Measurements from ENCODE around the gene KCNH3.
A peak's percentile ranks its signal among the peaks of the same experiment; 100 is the strongest.
"Not testable (repeated sequence)": the region's sequence is repeated elsewhere in the genome, so short reads cannot be mapped to it uniquely, and the experiment has no call there.

The KCNH3 gene, protein sequence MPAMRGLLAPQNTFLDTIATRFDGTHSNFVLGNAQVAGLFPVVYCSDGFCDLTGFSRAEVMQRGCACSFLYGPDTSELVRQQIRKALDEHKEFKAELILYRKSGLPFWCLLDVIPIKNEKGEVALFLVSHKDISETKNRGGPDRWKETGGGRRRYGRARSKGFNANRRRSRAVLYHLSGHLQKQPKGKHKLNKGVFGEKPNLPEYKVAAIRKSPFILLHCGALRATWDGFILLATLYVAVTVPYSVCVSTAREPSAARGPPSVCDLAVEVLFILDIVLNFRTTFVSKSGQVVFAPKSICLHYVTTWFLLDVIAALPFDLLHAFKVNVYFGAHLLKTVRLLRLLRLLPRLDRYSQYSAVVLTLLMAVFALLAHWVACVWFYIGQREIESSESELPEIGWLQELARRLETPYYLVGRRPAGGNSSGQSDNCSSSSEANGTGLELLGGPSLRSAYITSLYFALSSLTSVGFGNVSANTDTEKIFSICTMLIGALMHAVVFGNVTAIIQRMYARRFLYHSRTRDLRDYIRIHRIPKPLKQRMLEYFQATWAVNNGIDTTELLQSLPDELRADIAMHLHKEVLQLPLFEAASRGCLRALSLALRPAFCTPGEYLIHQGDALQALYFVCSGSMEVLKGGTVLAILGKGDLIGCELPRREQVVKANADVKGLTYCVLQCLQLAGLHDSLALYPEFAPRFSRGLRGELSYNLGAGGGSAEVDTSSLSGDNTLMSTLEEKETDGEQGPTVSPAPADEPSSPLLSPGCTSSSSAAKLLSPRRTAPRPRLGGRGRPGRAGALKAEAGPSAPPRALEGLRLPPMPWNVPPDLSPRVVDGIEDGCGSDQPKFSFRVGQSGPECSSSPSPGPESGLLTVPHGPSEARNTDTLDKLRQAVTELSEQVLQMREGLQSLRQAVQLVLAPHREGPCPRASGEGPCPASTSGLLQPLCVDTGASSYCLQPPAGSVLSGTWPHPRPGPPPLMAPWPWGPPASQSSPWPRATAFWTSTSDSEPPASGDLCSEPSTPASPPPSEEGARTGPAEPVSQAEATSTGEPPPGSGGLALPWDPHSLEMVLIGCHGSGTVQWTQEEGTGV

DNA sequence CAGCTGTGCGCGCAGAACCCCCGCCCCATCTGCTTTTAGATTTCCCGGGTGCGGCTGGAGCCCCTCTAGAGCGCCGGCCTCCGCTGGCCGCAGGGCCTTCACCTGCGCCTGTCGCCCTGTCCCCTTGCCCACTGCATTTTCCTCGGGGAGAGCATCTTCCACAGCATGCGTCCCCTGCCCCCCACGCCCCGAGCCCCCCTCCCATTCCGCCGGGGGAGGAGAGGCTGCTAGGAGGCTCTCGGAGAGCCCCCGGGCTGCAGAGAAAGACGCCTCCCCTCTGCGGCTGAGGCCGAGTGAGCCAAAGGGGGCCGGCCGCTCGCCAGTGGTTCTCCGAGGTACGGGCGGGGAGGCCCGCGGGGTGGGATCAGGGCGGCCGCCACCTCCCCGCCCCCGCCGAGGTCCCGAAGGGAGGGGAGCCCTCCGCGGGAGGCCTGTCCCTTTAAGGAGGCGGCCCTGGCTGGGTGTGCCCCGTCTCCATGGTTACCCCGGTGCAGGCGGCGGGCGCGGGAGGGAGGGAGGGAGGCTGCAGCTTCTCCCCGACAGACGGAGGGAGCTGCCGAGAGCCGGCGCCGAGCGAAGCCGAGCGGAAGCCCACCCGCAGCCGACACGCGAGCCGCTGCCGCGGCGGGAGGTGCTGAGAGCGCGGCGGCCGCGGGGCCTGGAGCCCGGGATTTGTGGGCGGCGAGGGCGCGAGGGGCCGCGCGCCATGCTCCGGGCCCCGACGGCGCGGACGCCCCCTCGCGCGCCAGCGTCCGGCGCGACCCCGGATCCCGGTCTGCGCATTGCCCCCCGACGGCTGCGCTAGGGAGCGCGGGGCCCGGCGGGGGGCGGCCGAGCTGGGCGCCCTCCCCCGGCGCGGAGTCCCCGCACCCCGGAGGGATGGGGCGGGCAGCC lies at the start of gene KCNH3:
TSS of gene KCNH3 (plus strand) at position 521 of the 894 bp plus-strand sequence. CDS start 387 bp downstream, outside the sequence.
- DNase-seq, result peak; percentile 71

DNA sequence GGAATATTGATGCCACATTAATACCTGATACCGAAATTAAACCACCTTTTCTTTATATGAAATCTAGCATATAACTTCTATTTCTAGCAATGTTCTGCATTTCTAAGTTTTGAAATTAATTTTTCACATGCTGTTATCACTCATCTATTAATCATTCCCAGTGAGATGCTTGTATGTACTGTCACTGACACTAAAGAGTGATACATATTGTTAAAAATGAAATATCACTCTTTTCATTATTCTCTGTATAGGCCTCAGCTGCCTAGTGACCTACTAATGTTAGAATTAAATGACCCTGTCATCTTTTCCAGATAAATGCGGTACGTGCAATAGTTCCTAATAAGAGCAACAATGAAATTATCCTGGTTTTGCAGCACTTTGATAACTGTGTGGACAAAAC lies 49.7 kb upstream of the KCNH3 start:
- DNase-seq, result no peak

DNA sequence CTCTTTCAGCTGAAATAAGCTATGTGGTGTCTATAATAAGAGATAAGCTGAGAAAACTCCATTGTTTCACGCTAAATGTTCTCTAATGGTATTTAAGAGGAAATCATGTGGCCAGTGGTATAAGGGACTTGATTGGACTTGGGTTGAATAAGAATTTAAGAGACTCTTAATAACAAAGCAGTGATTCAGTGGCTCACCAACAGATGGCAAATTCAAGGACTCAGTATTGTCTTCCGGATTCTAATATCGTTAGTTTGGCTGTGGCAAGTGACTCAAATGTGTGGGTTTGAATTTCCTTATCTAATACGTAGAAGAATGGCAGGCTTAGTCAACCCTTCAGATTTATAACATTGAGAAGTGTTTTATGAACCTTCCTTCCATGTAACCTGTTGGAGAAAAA lies 49.1 kb upstream of the KCNH3 start:
- no peak for DNase-seq

DNA sequence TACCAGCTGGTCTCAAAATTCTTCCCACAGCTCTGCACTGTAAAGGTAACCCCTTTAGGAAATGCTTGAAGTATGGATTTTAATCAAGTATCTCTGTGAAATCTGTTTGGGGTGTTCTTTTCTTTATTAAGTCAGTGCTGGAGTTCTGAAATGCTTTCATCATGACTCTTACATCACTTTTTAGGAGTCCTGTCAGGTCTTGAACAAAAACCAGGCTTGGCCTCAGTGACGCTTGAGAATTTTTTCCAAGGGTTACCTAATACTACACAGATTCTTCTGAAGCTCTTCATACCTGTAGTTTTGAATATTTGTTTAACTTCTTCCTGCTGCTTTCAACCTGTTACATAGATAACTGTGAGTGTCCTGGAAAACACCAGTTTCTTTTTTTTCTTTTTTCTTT lies 47.0 kb upstream of the KCNH3 start:
- DNase-seq, result no peak

DNA sequence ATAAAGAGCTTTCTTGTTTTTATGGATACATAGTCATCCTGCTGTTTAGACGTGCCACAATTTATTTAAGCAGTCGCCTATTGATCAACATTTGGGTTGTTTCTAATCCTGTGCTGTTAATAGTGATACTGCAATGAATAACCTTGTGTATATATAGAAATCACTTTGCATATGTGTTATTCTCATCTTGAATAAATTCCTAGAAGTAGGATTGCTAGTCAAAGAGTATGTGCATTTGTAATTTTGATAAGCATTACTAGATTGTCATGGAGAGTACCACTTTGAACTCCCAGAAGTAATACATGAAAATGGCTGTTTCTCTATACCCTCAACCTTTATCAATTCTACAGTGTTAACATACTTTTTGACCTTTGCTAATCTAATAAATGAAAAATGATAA lies 44.9 kb upstream of the KCNH3 start:
- no peak for DNase-seq

DNA sequence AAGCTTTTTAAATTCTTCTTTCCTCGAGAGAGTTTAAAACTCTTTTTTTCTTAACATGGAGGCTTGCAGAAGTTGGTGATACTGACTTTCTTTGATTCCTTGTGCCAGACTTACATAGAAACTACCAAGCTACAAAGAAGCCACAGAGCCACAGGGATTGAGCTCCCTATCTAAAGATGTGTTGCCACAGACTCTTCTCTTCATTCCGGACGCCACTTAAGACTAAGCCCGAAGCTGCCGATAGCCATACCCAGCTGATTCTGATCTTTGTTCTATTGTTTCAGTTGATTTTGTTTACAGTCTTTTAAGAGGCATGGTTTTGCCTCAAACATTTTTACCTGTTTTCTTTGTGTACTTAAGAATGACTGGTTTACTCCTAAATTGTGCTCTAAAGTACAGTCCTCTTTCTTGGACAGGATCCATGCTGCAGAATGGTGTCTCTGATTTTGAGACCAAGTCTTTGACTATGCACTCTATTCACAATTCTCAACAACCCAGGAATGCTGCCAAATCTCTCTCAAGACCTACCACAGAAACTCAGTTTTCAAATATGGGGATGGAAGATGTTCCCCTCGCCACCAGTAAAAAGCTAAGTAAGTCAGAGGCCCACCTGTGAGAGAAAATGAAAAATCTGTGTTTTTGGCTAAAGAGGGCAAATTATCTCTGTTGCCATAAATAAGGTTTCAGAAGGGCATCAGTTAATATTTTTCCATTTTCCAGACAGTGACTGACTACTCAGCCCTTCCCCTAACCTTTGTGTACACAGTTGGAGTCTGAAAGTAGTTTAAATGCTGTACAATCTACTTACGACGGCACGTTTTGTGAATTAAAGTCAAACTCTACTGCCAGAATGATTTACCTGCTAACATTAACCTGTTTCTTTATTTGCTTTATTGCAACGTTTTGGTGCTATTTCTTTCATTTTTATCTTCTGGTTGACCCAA lies 42.1 kb upstream of the KCNH3 start:
- DNase-seq, result no peak

DNA sequence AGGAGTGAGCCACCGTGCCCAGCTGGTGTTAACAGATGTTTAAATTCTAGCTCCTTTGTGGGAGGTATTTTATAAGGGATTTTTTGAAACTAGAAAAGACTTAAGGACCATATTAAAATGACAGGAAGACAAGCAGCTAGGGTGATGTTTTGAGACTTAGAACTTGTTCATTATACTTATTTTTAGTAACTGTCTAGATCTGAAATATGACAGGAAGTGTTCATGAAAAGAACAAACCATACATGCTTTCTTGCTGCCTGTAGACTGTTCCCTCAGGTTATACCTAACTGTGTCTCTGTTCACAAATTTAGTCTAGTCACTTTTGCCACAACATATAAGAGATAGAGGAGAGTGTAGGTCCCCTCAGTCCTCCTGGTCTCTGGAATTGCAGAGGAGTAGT lies 36.9 kb upstream of the KCNH3 start:
- DNase-seq, result no peak

DNA sequence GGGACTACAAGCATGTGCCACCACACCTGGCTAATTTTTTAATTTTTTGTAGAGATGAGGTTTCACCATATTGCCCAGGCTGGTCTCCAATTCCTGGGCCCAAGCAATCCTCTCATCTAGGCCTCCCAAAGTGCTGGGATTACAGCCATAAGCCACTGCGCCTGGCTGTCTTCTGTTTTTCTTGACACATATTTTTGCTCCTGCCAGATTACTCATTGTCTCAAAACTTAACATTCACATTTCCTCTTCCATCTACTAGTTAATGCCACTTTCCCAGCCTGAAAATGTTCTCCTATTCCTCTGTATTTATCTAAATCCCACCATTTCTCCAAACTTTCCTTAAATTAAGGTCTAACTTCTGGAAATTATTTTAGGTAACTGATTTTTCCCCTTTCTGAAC lies 36.2 kb upstream of the KCNH3 start:
- no peak for DNase-seq

DNA sequence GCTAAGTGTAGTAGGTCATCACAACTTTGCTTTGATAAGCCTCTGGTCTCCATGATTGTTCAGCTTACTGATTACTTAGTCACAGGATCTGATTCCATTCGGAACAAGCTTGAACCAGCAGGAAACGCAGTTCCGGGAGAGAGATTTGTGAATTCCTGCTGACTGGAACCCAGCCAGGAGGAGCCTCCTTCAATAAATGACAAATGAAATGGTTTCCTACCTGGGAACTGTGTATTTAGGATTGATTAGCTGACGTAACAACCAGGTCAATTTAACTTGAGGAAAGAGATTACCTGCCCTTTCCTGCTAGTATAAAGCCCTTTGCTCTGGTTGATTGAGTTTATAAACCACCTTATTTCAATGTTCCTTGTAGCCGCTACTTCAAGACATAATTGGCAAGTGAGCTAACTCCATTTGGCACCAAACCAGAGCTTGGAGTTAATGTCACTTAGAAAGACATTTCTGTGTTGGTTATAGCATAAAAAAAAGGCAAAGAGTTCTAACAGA lies 35.1 kb upstream of the KCNH3 start:
- DNase-seq, result no peak

DNA sequence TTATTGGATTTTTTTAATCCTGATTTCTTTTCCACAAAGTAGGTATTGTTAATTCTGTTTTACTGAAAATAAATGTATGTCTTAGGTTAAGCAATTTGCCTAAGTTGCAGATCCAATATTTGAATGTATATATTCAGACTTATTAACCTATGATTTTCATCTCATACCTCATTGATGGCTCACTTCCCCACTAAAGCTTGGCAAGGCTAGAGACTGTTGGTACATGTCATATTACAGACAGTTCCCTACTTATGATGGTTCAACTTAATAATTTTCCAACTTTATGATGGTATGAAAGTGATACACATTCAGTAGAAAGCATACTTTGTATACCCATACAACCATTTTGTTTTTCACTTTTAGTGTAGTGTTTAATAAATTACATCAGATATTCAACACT lies 33.2 kb upstream of the KCNH3 start:
- DNase-seq, result no peak

DNA sequence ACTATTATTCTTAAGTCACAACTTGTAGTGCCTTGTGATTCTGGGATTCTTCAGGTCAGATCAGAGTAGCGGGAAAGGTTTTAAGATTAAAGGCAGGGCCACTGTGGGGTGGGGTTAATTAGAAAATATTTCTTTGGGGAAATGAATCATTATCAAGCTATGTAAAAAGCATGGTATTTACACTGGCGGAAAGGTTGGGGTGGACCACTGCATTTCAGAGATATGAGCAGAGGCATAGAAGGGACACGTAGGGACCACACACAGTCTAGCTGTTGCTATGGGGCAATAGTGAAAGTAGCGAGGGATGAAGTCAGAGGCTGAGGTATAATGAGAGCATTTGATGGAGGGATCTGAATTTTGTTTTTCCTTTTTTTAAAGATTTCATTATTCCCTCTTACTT lies 31.7 kb upstream of the KCNH3 start:
- DNase-seq, result no peak

DNA sequence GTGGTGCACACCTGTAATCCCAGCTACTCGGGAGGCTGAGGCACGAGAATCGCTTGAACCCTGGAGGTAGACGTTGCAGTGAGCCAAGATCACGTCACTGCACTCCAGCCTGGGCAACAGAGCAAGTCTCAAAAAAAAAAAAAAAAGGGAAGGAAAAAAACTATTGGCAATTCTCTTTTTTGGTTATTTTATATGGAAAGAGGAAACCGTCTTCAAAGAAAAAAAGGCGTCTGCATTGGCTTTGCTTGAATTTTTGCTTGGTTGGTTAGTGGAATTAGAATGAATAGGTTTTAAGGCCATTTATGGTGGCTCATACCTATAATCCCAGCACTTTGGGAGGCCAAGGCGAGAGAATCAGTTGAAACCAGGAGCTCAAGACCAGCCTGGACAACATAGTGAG lies 29.1 kb upstream of the KCNH3 start:
- not testable (repeated sequence) for DNase-seq

DNA sequence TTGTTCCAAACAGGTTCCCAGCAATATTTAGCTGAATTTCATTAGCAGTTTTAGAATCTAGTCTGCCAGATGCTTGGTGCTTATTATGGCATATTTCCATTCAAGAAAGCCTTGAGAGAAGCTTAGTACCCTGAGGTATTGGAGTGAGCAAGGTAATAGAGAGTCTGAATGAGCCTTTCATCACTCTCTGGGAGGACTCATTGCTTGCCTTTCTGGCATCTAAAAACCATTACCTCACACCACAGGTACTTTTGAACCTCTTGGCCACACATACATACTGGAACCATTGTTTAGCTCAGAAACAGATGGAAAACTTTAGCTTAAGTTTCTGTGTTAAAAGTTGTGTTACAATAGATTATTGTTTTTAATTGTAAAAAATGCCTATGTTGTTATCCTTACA lies 27.4 kb upstream of the KCNH3 start:
- no peak for DNase-seq

DNA sequence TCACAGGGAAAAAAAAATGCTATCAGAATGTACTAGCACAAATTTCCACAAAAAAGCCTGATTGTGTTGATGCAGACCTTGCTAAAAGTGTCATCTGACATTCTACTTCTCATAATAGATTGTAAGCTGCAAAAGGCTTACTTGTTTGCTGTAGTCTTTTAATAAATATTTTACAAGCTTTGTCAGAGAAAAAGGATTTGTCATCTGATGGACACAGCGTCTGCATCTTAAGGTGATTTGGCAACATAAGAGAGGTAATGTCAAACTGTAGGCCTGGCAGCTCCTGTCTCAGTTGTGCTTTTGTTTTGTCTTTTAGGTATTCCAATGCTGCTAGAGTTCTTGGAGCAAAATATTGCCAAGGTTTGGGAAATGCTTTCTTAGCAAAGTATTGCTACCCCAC lies 26.3 kb upstream of the KCNH3 start:
- DNase-seq, result no peak

DNA sequence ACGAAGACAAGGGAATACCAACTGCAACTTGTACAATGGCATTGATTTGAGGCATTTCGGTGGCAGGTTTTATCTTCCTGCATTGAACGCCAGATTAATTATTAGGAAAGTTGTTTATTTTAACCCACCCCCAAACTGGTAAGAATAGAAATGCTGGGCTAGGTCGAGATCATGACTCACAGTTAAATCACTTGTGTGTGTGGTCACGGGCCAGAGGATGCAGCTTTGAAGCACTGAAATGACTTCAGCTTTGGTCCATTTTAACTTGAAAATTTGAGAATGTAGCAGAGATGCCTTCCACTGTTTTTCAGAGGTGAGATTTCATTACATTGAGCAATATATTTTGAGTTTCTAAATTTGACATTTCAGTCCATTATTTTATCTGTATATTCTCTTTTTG lies 23.6 kb upstream of the KCNH3 start:
- DNase-seq, result no peak

DNA sequence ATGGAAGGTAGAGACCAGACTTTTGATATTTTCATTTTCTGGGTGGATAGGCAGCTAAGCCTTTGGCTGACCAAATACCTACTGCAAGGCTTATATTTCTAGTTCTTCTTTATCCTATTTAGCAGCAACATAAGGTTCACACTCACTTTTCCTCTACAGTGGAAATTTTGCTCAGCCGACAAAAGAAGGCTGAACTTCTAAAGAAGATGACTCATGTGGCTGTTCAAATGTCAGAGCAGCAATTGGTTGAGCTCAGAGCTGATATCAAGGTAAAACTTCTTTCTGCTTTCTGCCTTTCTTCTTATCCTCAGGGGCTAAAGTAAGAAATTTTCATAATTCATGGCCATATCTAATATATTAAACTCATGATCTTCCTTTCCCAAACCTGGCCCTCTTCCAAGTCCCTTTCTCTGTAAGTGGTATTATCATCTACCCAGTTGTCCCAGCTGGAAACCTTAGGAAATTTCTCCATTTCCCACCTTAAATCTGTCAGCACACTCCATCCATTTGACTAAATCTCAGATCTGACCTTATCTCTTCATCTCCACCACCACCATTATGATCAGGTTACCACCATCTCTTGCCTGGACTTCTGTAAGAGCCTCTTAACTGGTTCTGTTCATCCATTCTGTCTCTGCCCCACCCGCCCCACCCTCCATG lies 19.8 kb upstream of the KCNH3 start:
- DNase-seq, result no peak

DNA sequence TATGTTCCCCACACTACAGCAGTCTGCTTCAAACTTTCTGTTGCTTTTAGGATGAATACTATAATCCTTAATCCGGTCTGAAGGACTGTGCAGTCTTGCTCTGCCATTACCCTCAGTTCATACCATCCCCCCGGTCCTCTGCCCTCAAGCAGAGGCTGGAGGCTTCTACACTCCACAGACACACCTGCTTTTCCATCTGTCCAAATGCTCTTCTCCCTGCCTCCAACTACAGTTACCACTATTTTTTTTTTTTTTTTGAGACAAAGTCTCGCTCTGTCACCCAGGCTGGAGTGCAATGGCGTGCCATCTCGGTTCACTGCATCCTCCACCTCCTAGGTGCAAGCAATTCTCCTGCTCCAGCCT lies 19.3 kb upstream of the KCNH3 start:
- DNase-seq, result no peak

DNA sequence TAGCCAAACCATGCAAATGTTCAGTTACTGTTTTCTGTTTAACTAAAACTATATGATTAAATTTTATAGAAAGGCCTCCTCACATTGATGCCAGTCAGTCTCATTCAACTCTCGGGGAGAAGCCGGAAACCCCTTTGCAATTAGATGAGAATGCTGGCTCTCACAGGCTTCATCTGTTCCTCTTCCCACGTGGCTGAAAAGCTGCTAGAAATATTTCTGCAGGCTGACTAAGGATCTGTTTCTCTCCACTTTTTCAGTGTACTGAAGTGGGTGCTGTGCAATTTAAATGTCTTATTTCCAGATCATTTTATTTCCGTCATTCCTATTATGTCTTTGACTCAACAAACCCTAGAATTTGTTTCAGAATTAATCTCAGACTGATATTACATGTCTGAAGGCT lies 17.4 kb upstream of the KCNH3 start:
- no peak for DNase-seq

DNA sequence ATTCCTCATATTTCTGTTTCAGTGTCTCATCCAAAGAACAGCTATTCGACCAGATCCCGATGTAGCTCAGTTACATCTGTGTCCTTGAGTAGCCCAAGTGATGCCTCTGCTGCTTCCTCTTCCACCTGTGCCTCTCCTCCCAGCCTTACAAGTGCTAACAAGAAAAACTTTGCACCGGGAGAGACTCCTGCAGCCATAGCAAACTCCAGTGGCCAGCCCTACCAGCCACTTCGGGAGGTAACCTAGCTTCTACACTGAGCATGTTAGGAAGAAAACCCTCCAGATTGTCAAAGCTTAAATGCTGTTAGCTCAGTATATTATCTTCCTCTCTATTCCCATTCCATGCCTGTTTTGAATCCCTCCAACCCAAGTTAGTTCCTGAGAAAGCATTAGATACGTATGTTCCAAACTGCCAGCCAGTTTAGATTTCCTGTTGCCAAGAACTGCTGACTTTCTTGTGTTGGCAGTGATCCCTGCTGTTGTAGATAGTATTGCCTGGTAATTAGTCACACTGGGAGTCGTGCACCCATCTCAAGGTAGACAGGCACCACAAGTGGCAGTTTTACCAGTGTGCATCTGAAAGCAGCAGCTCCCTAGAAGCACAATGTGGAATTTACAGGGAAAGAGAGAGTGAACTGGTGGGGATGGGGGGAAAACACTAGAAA lies 14.0 kb upstream of the KCNH3 start:
- no peak for DNase-seq

DNA sequence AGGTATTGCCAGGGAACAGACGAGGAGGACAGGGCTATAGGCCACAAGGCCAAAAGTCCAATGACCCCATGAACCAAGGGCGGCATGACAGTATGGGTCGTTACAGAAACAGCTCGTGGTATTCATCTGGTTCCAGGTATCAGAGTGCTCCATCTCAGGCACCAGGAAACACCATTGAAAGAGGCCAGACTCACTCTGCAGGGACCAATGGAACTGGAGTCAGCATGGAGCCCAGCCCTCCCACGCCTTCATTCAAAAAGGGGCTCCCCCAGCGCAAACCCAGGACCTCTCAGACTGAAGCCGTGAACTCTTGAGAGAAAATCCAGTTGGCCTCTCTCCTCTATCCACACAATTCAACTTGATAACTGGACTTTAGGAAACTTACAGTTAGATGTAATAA lies 12.9 kb upstream of the KCNH3 start:
- DNase-seq, result no peak
